ENCODE data around the gene PHACTR1.
"Not testable (repeated sequence)": the region's sequence is repeated elsewhere in the genome, so short reads cannot be mapped to it uniquely, and the experiment has no call there.

The PHACTR1 gene

GRCh38 chr6:13103169-13103568, 386.6 kb downstream of the PHACTR1 start:
- no peak for DNase-seq (ENCODE audit: low read depth in 2 of 2)

DNA sequence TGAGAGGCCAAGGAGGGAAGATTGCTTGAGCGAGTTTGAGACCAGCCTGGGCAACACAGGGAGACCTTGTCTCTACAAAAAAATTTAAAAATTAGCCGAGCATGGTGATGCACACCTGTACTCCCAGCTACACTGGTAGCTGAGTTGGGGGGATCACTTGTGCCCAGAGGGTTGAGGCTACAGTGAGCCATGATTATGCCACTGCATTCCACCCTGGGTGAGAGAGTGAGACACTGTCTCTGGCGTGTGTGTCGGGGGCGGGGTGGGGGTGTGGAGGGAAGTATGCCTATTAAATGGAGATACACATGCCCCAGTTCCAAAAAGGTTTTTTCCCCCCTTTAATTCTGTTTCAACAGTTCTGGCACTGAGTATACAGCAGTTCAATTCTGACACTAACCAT, 388.6 kb downstream of the PHACTR1 start:
- no peak for DNase-seq (ENCODE audit: low read depth in 2 of 2)

DNA sequence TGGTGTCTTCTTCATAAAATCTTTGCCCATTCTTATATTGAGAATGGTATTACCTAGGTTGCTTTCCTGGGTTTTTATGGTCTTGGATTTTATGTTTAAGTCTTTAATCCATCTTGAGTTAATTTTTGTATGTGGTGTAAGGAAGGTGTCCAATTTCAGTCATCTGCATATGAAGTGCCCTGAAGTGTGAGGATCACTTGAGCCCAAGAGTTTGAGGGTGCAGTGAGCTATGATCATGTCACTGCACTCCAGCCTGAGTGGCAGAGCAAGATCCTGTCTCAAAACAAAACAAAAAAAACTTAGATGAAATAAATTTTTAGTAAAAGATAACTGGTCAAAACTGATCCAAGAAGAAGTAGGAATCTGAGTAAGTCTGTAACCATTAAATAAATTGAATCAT, 396.4 kb downstream of the PHACTR1 start:
- no peak for DNase-seq (ENCODE audit: low read depth in 2 of 2)

DNA sequence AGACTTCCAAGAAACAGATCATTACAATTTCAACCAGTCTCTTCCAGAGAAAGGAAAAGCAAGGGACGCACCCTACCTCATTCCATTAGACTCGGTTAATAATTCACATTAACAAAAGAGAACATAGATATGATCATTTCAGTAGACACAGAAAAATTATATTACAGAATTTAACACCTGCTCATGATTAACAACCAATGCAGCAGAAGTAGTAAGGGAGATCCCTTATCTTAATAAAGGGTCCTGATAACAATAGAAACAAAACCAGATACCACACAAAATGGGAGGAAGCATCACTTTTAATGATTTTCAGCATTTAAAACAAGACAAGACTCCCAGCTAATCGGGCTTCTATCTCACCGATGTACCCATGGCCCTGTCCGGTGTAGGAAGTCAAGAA, 396.8 kb downstream of the PHACTR1 start:
- no peak for DNase-seq (ENCODE audit: low read depth in 2 of 2)

DNA sequence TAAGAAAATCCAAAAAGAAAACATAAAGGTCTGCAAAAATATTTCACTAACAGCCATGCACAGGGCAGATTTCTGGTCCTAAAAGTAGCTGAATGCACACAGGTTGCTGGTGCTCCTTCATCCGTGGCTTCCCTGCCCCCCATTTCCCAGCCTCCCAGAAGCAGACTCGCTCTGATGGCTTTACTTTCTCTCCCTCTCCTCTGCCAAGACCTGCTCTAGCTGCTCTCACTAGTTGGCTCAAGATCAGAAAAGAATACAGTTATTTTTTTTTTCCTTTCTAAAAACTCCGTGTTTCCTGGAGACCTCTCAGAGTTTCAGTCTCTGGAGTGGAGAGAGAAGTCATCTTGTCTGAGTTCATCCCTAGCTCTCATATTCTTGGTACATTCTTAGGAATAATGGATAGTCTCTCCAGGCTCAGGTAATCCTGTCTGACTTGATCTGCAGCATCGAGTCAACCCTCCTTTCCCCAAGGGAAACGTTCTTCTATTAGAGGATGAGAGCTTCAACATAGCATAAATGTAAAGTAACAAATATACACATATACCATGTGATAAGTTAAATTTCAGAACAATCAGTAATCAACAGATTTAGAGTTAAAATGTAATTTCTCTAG, 397.5 kb downstream of the PHACTR1 start:
- no peak for DNase-seq (ENCODE audit: low read depth in 2 of 2)

- DNase-seq (ENCODE audit: low read depth in 2 of 2): no peak
Observed at GRCh38 chr6:13116155-13116554, 399.6 kb downstream of the PHACTR1 start.

DNA sequence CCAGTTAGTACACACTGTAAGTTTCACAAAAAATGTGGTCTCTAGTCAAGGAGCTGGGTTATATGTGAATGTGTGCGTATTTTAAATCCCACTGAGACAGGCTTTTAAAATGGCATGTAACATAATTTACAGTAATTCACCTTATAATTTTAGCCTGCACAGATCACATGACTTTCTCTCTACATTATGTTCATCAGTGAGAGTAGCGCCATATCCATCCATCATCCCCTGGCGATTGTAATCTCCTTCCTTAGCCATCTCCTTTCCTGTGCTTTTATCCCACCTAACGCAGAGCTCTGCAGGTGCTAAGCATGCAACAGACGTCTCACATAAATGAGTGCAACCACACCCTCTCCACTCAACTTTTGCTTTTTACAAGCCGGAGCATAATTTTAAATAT, 401.0 kb downstream of the PHACTR1 start:
- DNase-seq (ENCODE audit: low read depth in 2 of 2): no peak

- DNase-seq (ENCODE audit: low read depth in 2 of 2): no peak
Observed at GRCh38 chr6:13119549-13119948, 403.0 kb downstream of the PHACTR1 start.

GRCh38 chr6:13120483-13121482, 404.2 kb downstream of the PHACTR1 start:
- DNase-seq (ENCODE audit: low read depth in 2 of 2): no peak

DNA sequence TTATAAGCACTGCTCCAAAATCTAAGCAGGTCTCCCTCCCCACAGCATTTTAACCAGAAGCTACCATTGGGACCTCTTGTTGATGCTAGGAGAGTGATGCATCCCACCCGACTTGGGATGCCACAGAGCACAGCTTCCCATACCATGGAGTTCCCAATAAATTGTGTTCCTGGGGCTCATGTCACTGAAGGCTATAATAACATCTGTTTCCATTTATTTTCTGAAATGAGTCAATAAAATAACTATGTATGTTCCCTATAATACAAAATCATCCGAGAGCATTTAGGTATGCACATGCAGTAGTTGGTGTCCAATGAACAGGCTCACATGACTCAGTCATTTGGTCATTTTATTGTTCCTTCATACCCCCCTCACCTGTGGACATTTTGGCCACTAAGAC, 407.6 kb downstream of the PHACTR1 start:
- peak; percentile 33 to 42 for DNase-seq (ENCODE audit: low read depth in 2 of 2)

DNA sequence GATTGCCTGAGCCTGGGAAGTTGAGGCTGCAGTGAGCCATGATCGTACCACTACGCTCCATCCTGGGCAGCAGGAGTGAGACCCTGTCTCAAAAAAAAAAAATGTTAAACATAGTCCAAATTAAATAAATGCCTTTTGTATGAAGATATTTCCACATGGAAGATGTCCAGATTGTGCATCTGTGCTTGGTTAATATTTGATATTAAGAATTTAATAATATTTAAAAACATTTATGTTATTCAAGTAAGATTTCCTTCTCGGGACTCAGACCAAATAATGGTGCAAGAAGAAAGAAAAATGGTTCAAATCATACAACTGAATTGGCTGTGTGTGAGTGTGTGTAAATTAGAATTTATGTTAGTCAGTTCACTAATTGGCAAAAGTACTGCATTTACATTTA, 409.3 kb downstream of the PHACTR1 start:
- no peak for DNase-seq (ENCODE audit: low read depth in 2 of 2)

GRCh38 chr6:13131935-13132661, 415.5 kb downstream of the PHACTR1 start:
- no peak for DNase-seq (ENCODE audit: low read depth in 2 of 2)

- DNase-seq (ENCODE audit: low read depth in 2 of 2): not testable (repeated sequence)
Observed at GRCh38 chr6:13133894-13134293, 417.3 kb downstream of the PHACTR1 start.

DNA sequence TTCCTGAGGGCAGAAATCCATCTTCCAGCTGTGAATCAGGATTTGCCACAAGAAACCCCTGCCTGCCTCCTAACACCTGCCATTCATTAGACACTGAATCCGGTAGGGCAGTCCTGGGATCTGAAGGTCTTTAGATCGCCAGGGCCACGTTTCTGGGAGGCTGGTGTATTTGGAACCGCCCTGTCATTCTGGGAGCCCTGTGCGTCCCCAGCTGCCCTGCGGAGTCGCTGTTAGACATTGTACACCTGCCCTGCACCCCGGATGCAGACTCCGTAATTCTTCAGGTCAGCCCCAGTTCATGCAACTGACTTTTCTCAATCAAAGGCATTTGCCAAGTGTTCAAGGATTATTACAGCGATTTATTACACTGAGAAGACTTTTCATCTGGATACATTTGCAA, 418.6 kb downstream of the PHACTR1 start:
- no peak for DNase-seq (ENCODE audit: low read depth in 2 of 2)

DNA sequence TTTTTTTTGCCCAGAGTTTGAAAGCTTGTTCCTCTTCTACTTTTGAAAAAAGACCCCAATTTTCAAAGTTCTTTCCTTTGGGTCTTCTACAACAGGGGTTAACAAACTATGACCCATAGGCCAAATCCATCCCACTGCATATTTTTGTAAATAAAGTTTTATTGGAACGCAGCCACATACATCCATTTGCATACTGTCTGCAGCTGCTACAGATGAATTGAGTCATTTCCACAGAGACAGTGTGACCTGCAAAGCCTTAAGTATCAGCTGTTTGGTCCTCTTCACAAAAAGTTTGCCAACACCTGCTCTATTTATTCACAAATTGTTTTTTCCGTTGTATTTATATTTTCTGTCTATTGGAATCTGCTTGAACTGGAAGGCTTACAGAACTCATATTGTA, 422.6 kb downstream of the PHACTR1 start:
- no peak for DNase-seq (ENCODE audit: low read depth in 2 of 2)

DNA sequence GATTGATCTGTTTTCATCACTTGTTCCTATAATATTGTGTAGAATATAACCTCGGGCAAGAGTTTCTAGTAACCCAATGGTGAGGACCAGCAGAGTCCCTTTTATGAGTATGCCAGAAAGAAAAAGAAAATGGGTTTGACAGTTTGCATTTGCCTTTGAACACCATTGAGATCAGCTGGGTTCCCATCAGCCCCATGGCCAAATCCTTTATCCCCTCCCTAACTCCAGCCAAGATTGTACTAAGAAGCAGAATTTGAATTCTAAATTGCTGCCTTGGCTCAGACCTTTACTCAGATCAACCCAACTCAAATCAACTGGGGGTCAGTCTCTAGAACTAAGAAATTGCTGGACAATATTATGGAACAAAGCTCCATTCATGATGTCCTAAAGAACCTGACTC, 424.4 kb downstream of the PHACTR1 start:
- no peak for DNase-seq (ENCODE audit: low read depth in 2 of 2)

DNA sequence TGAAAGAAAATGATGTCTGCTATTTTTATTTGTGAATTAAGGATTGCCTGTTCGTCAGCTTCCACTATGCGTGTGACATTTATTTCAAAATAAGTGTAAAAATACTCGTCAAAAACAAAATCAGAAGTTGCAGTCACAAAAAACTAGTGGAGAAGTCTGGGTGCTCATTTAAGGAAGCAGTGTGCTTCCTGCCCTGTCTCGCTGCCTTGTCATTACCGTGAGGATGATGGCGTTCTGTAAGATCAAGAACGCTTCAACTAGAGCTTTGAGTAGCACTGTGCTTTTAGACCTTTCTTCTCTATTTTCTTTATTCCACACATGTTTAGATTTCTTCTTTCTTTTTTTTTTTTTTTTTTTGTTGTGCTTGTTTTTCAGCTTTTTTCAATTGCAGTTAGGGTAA, 424.8 kb downstream of the PHACTR1 start:
- DNase-seq (ENCODE audit: low read depth in 2 of 2): no peak

DNA sequence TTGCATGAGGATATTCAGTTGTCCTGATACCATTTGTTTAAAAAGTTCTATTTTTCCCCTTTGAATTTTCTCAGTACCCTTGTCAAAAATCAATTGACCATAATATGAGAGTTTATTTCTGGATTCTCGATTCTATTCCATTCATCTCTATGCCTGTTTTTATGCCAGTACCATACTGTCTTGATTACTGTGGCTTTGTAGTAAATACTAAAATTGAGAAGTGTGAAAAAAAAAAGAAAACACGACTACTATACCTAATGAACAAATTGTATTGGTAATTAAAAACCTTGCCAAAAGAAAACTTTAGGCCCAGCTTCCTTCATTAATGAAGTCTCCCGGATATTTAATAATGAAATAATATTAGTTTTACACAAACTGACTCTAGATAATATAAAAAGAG, 426.0 kb downstream of the PHACTR1 start:
- no peak for DNase-seq (ENCODE audit: low read depth in 2 of 2)

- DNase-seq (ENCODE audit: low read depth in 2 of 2): no peak
Observed at GRCh38 chr6:13146442-13146841, 429.9 kb downstream of the PHACTR1 start.

- no peak for DNase-seq (ENCODE audit: low read depth in 2 of 2)
Observed at GRCh38 chr6:13147376-13147775, 430.8 kb downstream of the PHACTR1 start.

DNA sequence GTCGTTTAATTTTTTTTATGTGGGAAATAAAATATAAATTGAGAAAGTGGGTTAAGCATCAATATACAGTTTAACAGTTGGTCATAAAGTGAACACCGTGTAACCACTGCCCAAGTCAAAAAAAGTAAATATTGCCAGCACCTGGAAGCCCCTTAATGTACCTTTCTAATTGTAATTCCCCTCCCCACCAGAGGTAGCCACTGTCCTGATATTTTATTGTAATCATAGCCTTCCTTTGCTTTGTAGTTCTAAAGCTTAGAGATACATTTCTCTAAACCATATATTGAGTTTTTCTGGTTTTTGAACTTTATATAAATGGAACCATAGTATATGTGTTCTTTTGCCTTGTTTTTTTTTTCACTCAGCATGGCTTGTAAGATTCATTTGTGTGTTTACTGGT, 431.2 kb downstream of the PHACTR1 start:
- DNase-seq (ENCODE audit: low read depth in 2 of 2): no peak

GRCh38 chr6:13152764-13153163, 436.2 kb downstream of the PHACTR1 start:
- DNase-seq (ENCODE audit: low read depth in 2 of 2): no peak

DNA sequence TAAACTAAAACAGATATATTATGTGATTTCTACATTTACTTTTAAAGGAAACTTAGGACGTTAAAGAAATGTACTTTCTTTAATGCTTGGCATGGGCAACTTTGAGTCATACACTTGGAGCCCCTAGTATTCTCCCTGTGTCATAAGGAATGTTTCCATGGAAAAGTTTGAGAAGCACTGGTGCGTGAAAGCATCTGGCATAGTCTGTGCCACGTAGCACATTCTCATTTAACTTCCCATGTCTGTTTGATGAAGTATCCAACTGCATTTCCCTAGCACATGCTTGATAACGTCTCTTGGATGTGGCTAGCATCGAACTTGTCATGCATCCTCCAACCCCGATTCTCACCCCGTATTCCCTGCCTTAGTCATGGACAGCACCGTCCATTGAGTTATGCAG, 439.8 kb downstream of the PHACTR1 start:
- DNase-seq (ENCODE audit: low read depth in 2 of 2): no peak
